Type B pancreatic cell (in vitro differentiated cells): Measurements from ENCODE around the gene TGFB2. TPM values are rescaled to one million over a fixed set of nuclear protein-coding genes. Genes with fewer than 3 reads are reported as not detected.

Experiments
- DNase-seq: peaks from one replicate; pipeline ENCODE4 v3.0.0; 2021; ENCODE audit warnings: mixed read lengths; ENCODE audit not compliant: unreplicated experiment; ENCODE audit errors: extremely low spot score
- H3K27ac Mint-ChIP-seq: 2 replicates; pipeline ENCODE4 v1.8.0; 2021; ENCODE audit warnings: mild to moderate bottlenecking, mixed read lengths
- H3K27me3 Mint-ChIP-seq: 2 replicates; pipeline ENCODE4 v1.8.0; 2021; ENCODE audit warnings: mixed read lengths
- H3K36me3 Mint-ChIP-seq: 2 replicates; pipeline ENCODE4 v1.8.0; 2021; ENCODE audit warnings: mixed read lengths
- H3K4me1 Mint-ChIP-seq: one replicate; pipeline ENCODE4 v1.8.0; 2021; ENCODE audit warnings: mixed read lengths; ENCODE audit not compliant: unreplicated experiment
- H3K4me3 Mint-ChIP-seq: 2 replicates; pipeline ENCODE4 v1.8.0; 2021; ENCODE audit warnings: mild to moderate bottlenecking, mixed read lengths
- H3K9me3 Mint-ChIP-seq: 2 replicates; pipeline ENCODE4 v1.8.0; 2021; ENCODE audit warnings: mixed read lengths
- CTCF ChIP-seq: fragments of 200-600 bp; sonication (generic); conservative IDR thresholded peaks from 2 replicates; pipeline ENCODE4 v1.5.0; 2021; ENCODE audit warnings: antibody characterized with exemption, mild to moderate bottlenecking
- total RNA-seq: library from RNA; stranded (reverse); gene quantifications from 2 replicates; pipeline ENCODE4 v1.2.1, GENCODE V29; 2021; ENCODE audit warnings: low replicate concordance

Gene TGFB2
- total RNA-seq, 1 donor from 2014 or later: 207 TPM

DNA sequence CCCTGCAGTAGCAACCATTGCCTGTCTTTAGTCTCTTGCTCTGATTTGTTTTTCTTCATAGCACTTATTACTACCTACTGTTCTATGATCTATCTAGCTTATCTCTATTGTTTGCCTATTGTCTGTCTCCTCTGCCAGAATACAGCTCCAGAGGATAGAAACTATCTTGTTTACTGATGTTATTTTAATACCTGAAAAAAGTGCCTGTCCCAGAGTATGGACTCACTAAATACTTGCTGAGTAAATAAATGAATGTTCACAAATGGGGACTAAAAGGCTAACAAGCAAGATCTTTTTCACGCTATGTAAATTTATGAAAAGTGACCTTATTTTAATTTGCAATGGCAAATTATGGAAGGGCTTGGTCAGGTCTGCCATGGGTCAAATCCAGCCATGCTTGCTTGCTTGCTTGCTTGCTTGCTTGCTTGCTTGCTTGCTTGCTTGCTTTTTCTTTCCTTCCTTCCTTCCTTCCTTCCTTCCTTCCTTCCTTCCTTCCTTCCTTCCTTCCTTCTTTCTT, 145.3 kb downstream of the TGFB2 start:
- no peak for DNase-seq
- no peak overlapping the region for H3K27ac Mint-ChIP-seq
- H3K4me3 Mint-ChIP-seq: no peak overlapping the region
- H3K9me3 Mint-ChIP-seq: no peaks in the 10 kb centered on the region
- no peaks in the 10 kb centered on the region for H3K27me3 Mint-ChIP-seq
- TF ChIP-seq CTCF: no peak
- peaks cover 22% of the 10 kb centered on the region for H3K4me1 Mint-ChIP-seq
- H3K36me3 Mint-ChIP-seq: no peaks in the 10 kb centered on the region

DNA sequence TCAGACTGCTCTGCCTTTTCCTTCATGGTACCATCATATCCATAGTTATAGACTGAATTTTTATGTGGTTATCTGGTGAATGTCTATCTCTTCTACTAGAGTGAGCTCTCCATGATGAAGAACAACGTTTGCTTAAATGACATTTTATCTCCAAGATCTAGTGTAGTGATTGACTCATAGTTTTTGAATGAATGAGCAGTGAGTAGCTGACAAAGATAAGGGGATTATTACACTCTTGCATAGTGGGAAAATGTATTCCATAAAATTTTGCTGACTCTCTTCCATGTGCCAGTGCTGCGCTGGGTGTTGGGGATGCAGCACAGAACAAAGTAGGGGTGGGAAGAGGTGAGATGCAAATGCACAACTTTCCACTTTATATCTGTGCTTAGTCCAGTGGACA, 147.7 kb downstream of the TGFB2 start:
- no peak for TF ChIP-seq CTCF
- DNase-seq: no peak
- Mint-ChIP-seq H3K27ac (no peak overlapping the region), H3K9me3 (no peaks in the 10 kb centered on the region), H3K36me3 (no peaks in the 10 kb centered on the region), H3K4me1 (peaks cover 22% of the 10 kb centered on the region), H3K4me3 (no peak overlapping the region), H3K27me3 (no peaks in the 10 kb centered on the region)

GRCh38 chr1:218493986-218494385, 148.8 kb downstream of the TGFB2 start:
- Mint-ChIP-seq H3K27ac (no peak overlapping the region), H3K9me3 (no peaks in the 10 kb centered on the region), H3K4me3 (no peak overlapping the region), H3K36me3 (no peaks in the 10 kb centered on the region), H3K4me1 (peaks cover 23% of the 10 kb centered on the region), H3K27me3 (no peaks in the 10 kb centered on the region)
- DNase-seq: no peak
- TF ChIP-seq CTCF: no peak

Other genes with a start within 250 kb of the TGFB2 start
- gene RRP15, start 60.0 kb upstream of the TGFB2 start, total RNA-seq: 20.2 and 22.9 TPM in 2 replicates